ENCODE measurements around the gene REM1. TPM values are rescaled to one million over a fixed set of nuclear protein-coding genes. Genes with fewer than 3 reads are reported as not detected.

Gene REM1
- total RNA-seq, 1 experiment from 2014 or later = not detected

GRCh38 chr20:31440012-31440659 is 35.0 kb upstream of the REM1 start, which contains the start of gene DEFB123:
TSS of gene DEFB123 (plus strand) at chr20:31440632. CDS start at chr20:31440699, 67 bp downstream.
- 0 out of 3 replicates have a peak, but pooled peaks have one; percentile 23 for TF ChIP-seq CTCF (conservative IDR thresholded peaks at IDR 0.05)
- peaks cover 93 to 97% of the 10 kb centered on the region in 2 experiments for H3K9me3 Mint-ChIP-seq
- H3K4me1 ChIP-seq (ENCODE audit: insufficient read depth, low read length) = no peaks in the 10 kb centered on the region
- H3T11ph ChIP-seq (ENCODE audit: low read length) = no peak within 1 kb of the TSS
- H2BK120ac ChIP-seq (ENCODE audit: low read depth, low read length, poor library complexity, severe bottlenecking) = no peak within 1 kb of the TSS
- no peak within 1 kb of the TSS for H3K23ac ChIP-seq (ENCODE audit: insufficient read length, low read depth, low read length)
- no peak within 1 kb of the TSS for H3K4me3 Mint-ChIP-seq
- no peak within 1 kb of the TSS for H3K27ac ChIP-seq (ENCODE audit: insufficient read length, low read depth, low read length)
- no peak within 1 kb of the TSS for H2BK20ac ChIP-seq (ENCODE audit: low read depth, low read length, poor library complexity, severe bottlenecking)
- H3K27me3 Mint-ChIP-seq (ENCODE audit: low read depth) = peaks cover 2% of the 10 kb centered on the region
- no peaks in the 10 kb centered on the region for H4K20me1 ChIP-seq (ENCODE audit: control insufficient read depth, insufficient read depth, insufficient read length)
- H3K79me2 ChIP-seq (ENCODE audit: insufficient read depth, low read length) = no peaks in the 10 kb centered on the region
- DNase-seq = no peak
- H3K79me1 ChIP-seq (ENCODE audit: insufficient read depth, low read depth, low read length, poor library complexity, severe bottlenecking) = no peaks in the 10 kb centered on the region
- H2AFZ ChIP-seq (ENCODE audit: low read length) = no peak within 1 kb of the TSS
- no peak within 1 kb of the TSS for H4K5ac ChIP-seq (ENCODE audit: insufficient read length, low read depth, low read length)
- H3K36me3 Mint-ChIP-seq (ENCODE audit: insufficient read depth in 1 of 3, low read depth in 3 of 3) = peaks cover 4 to 44% (median 7%) of the 10 kb centered on the region in 3 experiments; a peak in 6 of 7 replicates
- H3K27ac Mint-ChIP-seq = no peak within 1 kb of the TSS
- no peak within 1 kb of the TSS for H4K91ac ChIP-seq (ENCODE audit: insufficient read length, low read depth, low read length)
- H3K4me1 Mint-ChIP-seq = no peaks in the 10 kb centered on the region
- H2BK12ac ChIP-seq (ENCODE audit: insufficient read length, low read depth, low read length) = no peak within 1 kb of the TSS
- H4K8ac ChIP-seq (replicated peaks; ENCODE audit: insufficient read length, low read depth, low read length) = no peak within 1 kb of the TSS
- H3K4me2 ChIP-seq (ENCODE audit: insufficient read depth, insufficient read length, low read length) = no peak within 1 kb of the TSS
- H3K23me2 ChIP-seq (ENCODE audit: insufficient read length, low read depth, low read length, poor library complexity, severe bottlenecking) = peaks cover 3% of the 10 kb centered on the region
- no peak within 1 kb of the TSS for H3K56ac ChIP-seq (ENCODE audit: insufficient read length, low read depth, low read length)
- H3K9ac ChIP-seq (ENCODE audit: extremely low read depth, insufficient read length, low read length) = no peak within 1 kb of the TSS
- WGBS (ENCODE audit: extremely low coverage, insufficient read length, low lambda C conversion rate) = no CpG with 5 or more reads among the region's 16 CpGs
- H2BK5ac ChIP-seq (ENCODE audit: insufficient read length, low read length) = no peak within 1 kb of the TSS
- no peak within 1 kb of the TSS for H3K4ac ChIP-seq (ENCODE audit: low read depth, low read length)
- no peak within 1 kb of the TSS for H2AK5ac ChIP-seq (ENCODE audit: insufficient read length, low read length)
- no peak within 1 kb of the TSS for H3K18ac ChIP-seq (ENCODE audit: insufficient read length, low read depth, low read length)
- no peak within 1 kb of the TSS for H2BK15ac ChIP-seq (ENCODE audit: low read depth, low read length)
- peaks cover 96% of the 10 kb centered on the region for H3K9me3 ChIP-seq (ENCODE audit: control insufficient read depth, low read depth, low read length)
- no peak within 1 kb of the TSS for H3K14ac ChIP-seq (ENCODE audit: insufficient read depth, low read length)
- H3K27me3 ChIP-seq (ENCODE audit: insufficient read depth, low read length) = no peaks in the 10 kb centered on the region
